ENCODE results near the gene ARMC12. TPM values are rescaled to one million over a fixed set of nuclear protein-coding genes. Genes with fewer than 3 reads are reported as not detected.

Gene ARMC12
- total and polyA plus RNA-seq, 2 experiments from 2014 or later: 2.3 to 4.1 TPM

- no peak for TF ChIP-seq CTCF (IDR thresholded peaks at IDR 0.05; ENCODE audit: low read depth, low read length)
- no peaks in the 10 kb centered on the region for H3K9me3 ChIP-seq (ENCODE audit: low read depth)
- DNase-seq (ENCODE audit: low read depth in 1 of 2, low spot score in 1 of 2): no peak
- no peaks in the 10 kb centered on the region for H3K36me3 ChIP-seq
- no peak overlapping the region for H3K27ac ChIP-seq
- peaks cover 45% of the 10 kb centered on the region for H3K4me1 ChIP-seq (ENCODE audit: low read depth)
- H3K4me3 ChIP-seq: no peak overlapping the region
- no peaks in the 10 kb centered on the region for H3K27me3 ChIP-seq
These were observed 11.6 kb upstream of the ARMC12 start for GRCh38 chr6:35725081-35725708.

DNA sequence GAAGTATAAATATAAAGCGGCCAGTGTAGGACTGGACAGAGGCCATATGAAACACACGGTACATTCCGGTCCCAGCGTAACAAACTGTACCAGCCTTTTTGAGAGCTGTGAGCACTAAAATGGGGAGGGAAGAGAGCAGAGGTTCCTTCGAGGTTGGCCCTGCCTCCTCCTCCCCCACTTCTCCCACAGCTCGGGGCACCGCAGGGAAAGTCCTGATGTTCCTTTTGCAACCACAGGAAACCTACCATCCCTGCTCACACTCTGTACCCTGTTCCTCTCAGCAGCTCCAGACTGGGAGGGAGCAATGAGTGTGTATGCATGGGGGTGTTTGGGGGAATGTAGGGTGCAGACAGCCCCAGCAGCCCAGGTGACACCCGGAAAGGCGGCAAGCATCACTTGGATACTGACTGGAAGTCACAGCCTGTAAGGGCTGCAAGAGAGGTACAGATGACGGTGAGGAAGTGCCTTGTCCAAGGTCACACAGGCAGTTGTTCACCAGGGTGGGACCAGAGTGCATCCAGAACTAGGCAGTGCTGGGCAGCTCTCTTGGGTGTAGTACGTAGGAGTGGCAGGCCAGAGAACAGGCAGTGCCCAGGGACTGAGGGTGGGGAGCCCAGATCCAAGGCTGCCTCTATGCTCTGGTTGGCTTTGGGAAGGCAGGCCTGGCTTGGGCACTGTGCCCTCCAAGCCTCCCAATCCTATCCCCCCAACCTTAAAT lies 11.0 kb upstream of the ARMC12 start:
- no peaks in the 10 kb centered on the region for H3K27me3 ChIP-seq
- H3K9me3 ChIP-seq (ENCODE audit: low read depth): no peaks in the 10 kb centered on the region
- peak in 1 of 2 donors; percentile 85 for DNase-seq (ENCODE audit: low read depth in 1 of 2, low spot score in 1 of 2)

GRCh38 chr6:35727231-35727934 lies 9.4 kb upstream of the ARMC12 start:
- H3K4me3 ChIP-seq: peak overlapping the region; percentile 50
- H3K27me3 ChIP-seq: no peaks in the 10 kb centered on the region
- TF ChIP-seq CTCF (IDR thresholded peaks at IDR 0.05; ENCODE audit: low read depth, low read length): no peak
- H3K27ac ChIP-seq: peak overlapping the region; percentile 89
- H3K9me3 ChIP-seq (ENCODE audit: low read depth): no peaks in the 10 kb centered on the region
- no peaks in the 10 kb centered on the region for H3K36me3 ChIP-seq
- DNase-seq (ENCODE audit: low read depth in 1 of 2, low spot score in 1 of 2): peak; percentile 81 to 96
- H3K4me1 ChIP-seq (ENCODE audit: low read depth): peaks cover 39% of the 10 kb centered on the region

More for the DNA sequence above, 11.0 kb upstream of the ARMC12 start:
- TF ChIP-seq CTCF (IDR thresholded peaks at IDR 0.05; ENCODE audit: low read depth, low read length): no peak
- H3K27ac ChIP-seq: no peak overlapping the region
- no peak overlapping the region for H3K4me3 ChIP-seq
- peaks cover 41% of the 10 kb centered on the region for H3K4me1 ChIP-seq (ENCODE audit: low read depth)
- H3K36me3 ChIP-seq: no peaks in the 10 kb centered on the region

DNA sequence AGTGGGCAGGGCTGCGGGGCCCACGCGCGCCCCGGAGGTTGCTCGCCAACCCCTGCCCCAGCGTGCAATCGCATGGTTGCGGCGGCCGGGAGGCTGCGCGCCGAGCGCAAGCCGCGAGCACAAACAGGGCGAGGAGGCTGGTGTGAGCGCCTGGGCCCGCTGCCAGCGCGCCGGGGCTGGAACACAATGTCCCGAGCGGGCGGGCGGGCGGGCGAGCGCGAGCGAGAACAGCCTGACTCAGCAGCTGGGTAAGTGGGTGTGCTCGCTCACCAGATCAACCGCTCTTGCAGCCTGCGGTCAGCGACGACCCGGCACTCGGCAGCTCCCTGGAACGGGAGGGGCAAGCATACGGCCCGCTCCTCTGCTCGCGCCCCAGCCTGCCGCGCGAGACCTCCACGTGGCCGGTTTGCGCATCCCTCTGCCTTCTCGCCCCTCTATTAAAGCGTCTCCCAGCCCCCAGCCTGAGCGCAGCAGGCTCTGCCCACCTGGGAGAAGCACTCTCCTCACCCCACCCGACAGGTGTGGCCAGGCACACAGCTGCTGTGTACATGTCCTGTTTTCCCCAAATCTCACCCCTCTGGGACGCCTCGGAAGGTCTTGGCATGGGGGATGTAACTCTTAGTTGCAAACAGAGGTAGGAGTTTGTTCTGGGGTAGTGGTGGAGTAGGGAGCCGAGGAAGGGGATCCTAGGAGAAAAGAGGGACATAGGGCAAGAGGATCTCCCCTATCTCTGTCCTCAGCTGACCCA lies 8.7 kb upstream of the ARMC12 start:
- peak; percentile 14 for TF ChIP-seq CTCF (IDR thresholded peaks at IDR 0.05; ENCODE audit: low read depth, low read length)
- Histone ChIP-seq H3K36me3 (no peaks in the 10 kb centered on the region), H3K9me3 (ENCODE audit: low read depth) (no peaks in the 10 kb centered on the region), H3K27me3 (no peaks in the 10 kb centered on the region), H3K4me1 (ENCODE audit: low read depth) (peaks cover 45% of the 10 kb centered on the region), H3K27ac (peak overlapping the region; percentile 89), H3K4me3 (peak overlapping the region; percentile 50)
- peak; percentile 87 to 99 for DNase-seq (ENCODE audit: low read depth in 1 of 2, low spot score in 1 of 2)
